OCI-LY3 (cell line): Measurements from ENCODE around the gene PCDHA4.
A peak's percentile ranks its signal among the peaks of the same experiment; 100 is the strongest.
"Not testable (repeated sequence)": the region's sequence is repeated elsewhere in the genome, so short reads cannot be mapped to it uniquely, and the experiment has no call there.

ENCODE experiments used
- H2AFZ ChIP-seq: fragments of 200-600, 300-600 bp; shearing (Covaris generic); 2 replicates; pipeline ENCODE4 v1.6.0; 2014; ENCODE audit warnings: antibody characterized with exemption, low read depth, low read length
- H3K27ac ChIP-seq: fragments of 200-600, 300-600 bp; sonication (generic); 2 replicates; pipeline ENCODE4 v1.5.1; 2014; ENCODE audit warnings: mild to moderate bottlenecking, low read length, moderate library complexity, mixed read lengths
- H3K27me3 ChIP-seq: fragments of 200-600, 300-600 bp; sonication (generic); 2 replicates; pipeline ENCODE4 v1.6.1; 2014; ENCODE audit warnings: low read depth, low read length, mixed read lengths
- H3K36me3 ChIP-seq: fragments of 200-600, 300-600 bp; sonication (generic); replicated peaks from 2 replicates; pipeline ENCODE3; 2014; ENCODE audit warnings: low read depth, low read length, mixed read lengths
- H3K4me1 ChIP-seq: fragments of 300-600, 200-600 bp; sonication (generic); 2 replicates; pipeline ENCODE4 v1.6.1; 2014; ENCODE audit warnings: low read length, mixed read lengths
- H3K4me2 ChIP-seq: fragments of 200-600, 300-600 bp; sonication (generic); 2 replicates; pipeline ENCODE4 v1.6.1; 2014; ENCODE audit warnings: low read length, mixed read lengths
- H3K4me3 ChIP-seq: fragments of 300-600, 200-600 bp; sonication (generic); 2 replicates; pipeline ENCODE4 v1.5.1; 2014; ENCODE audit warnings: antibody characterized with exemption, mild to moderate bottlenecking, low read length, moderate library complexity
- H3K79me2 ChIP-seq: fragments of 300-600, 200-600 bp; shearing (Covaris generic); 2 replicates; pipeline ENCODE4 v1.6.1; 2014; ENCODE audit warnings: mild to moderate bottlenecking, low read length, mixed read lengths
- H3K9ac ChIP-seq: fragments of 300-600, 200-600 bp; shearing (Covaris generic); 2 replicates; pipeline ENCODE4 v1.6.0; 2014; ENCODE audit warnings: mild to moderate bottlenecking, low read length, moderate library complexity
- H3K9me3 ChIP-seq: fragments of 200-600, 300-600 bp; shearing (Covaris generic); 2 replicates; pipeline ENCODE4 v1.6.1; 2014; ENCODE audit warnings: low read length, mixed read lengths; ENCODE audit not compliant: insufficient read depth
- H4K20me1 ChIP-seq: fragments of 200-600, 300-600 bp; sonication (generic); 2 replicates; pipeline ENCODE4 v1.6.1; 2016; ENCODE audit warnings: low read length, mixed read lengths; ENCODE audit not compliant: insufficient read depth
- CTCF ChIP-seq: fragments of 200-600, 300-600 bp; sonication (generic); IDR thresholded peaks from 2 replicates; pipeline ENCODE4 v1.5.1; 2014; ENCODE audit warnings: antibody characterized with exemption, low read length, low read depth
- EZH2phosphoT487 ChIP-seq: fragments of 200-600 bp; shearing (Covaris generic); IDR thresholded peaks from 2 replicates; pipeline ENCODE4 v1.6.1; 2018; ENCODE audit warnings: antibody characterized with exemption, mixed run types, low read depth

Gene PCDHA4

GRCh38 chr5:140827704-140828361, 21.0 kb downstream of the PCDHA4 start, which contains the start of gene PCDHA6:
TSS of gene PCDHA6 (plus strand) at chr5:140827960. CDS start at chr5:140828092, 132 bp downstream.
- H3K4me3 ChIP-seq = no peak within 1 kb of the TSS
- no peaks in the 10 kb centered on the region for H3K9me3 ChIP-seq
- no peak for TF ChIP-seq CTCF
- TF ChIP-seq EZH2phosphoT487 = no peak
- no peaks in the 10 kb centered on the region for H3K4me1 ChIP-seq
- H3K27ac ChIP-seq = no peak within 1 kb of the TSS
- H4K20me1 ChIP-seq = no peaks in the 10 kb centered on the region
- H3K27me3 ChIP-seq = no peaks in the 10 kb centered on the region
- H3K9ac ChIP-seq = no peak within 1 kb of the TSS
- H3K36me3 ChIP-seq = no peaks in the 10 kb centered on the region
- no peak within 1 kb of the TSS for H3K4me2 ChIP-seq
- no peak within 1 kb of the TSS for H2AFZ ChIP-seq
- H3K79me2 ChIP-seq = no peaks in the 10 kb centered on the region

GRCh38 chr5:140828362-140828737, 21.5 kb downstream of the PCDHA4 start:
- TF ChIP-seq CTCF = no peak
- TF ChIP-seq EZH2phosphoT487 = no peak
- Histone ChIP-seq H4K20me1 (no peaks in the 10 kb centered on the region), H3K27ac (no peak overlapping the region), H3K4me3 (no peak overlapping the region), H2AFZ (no peak overlapping the region), H3K9me3 (no peaks in the 10 kb centered on the region), H3K36me3 (no peaks in the 10 kb centered on the region), H3K4me1 (no peaks in the 10 kb centered on the region), H3K27me3 (no peaks in the 10 kb centered on the region), H3K79me2 (no peaks in the 10 kb centered on the region), H3K4me2 (no peak overlapping the region), H3K9ac (no peak overlapping the region)

- H3K36me3 ChIP-seq, H4K20me1 ChIP-seq, H3K9ac ChIP-seq, H3K4me2 ChIP-seq, H3K27me3 ChIP-seq, H3K79me2 ChIP-seq, H3K4me1 ChIP-seq, H3K9me3 ChIP-seq, H2AFZ ChIP-seq, H3K27ac ChIP-seq, H3K4me3 ChIP-seq: not testable (repeated sequence)
Observed at GRCh38 chr5:140829511-140830501, 22.9 kb downstream of the PCDHA4 start.

GRCh38 chr5:140833993-140834392, 27.1 kb downstream of the PCDHA4 start, which contains the start of gene PCDHA7:
TSS of gene PCDHA7 (plus strand) at chr5:140834269. CDS start at chr5:140834384, 115 bp downstream.
- Histone ChIP-seq H3K4me2 (no peak within 1 kb of the TSS), H3K27ac (no peak within 1 kb of the TSS), H3K27me3 (no peaks in the 10 kb centered on the region), H3K9ac (no peak within 1 kb of the TSS), H3K36me3 (no peaks in the 10 kb centered on the region), H3K9me3 (no peaks in the 10 kb centered on the region), H3K4me3 (no peak within 1 kb of the TSS), H3K4me1 (no peaks in the 10 kb centered on the region), H3K79me2 (no peaks in the 10 kb centered on the region), H2AFZ (no peak within 1 kb of the TSS), H4K20me1 (no peaks in the 10 kb centered on the region)
- TF ChIP-seq CTCF = 0 out of 2 replicates have a peak, but pooled peaks have one; percentile 9
- TF ChIP-seq EZH2phosphoT487 = no peak

DNA sequence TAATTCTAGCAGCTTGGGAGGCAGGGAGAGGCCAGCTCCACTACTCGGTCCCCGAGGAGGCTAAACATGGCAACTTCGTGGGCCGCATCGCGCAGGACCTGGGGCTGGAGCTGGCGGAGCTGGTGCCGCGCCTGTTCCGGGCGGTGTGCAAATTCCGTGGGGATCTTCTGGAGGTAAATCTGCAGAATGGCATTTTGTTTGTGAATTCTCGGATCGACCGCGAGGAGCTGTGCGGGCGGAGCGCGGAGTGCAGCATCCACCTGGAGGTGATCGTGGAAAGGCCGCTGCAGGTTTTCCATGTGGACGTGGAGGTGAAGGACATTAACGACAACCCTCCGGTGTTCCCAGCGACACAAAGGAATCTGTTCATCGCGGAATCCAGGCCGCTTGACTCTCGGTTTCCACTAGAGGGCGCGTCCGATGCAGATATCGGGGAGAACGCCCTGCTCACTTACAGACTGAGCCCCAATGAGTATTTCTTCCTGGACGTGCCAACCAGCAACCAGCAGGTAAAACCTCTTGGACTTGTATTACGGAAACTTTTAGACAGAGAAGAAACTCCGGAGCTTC, 27.7 kb downstream of the PCDHA4 start:
- not testable (repeated sequence) for H3K4me1 ChIP-seq, H3K36me3 ChIP-seq, H3K79me2 ChIP-seq, H3K27ac ChIP-seq, H3K9me3 ChIP-seq, H3K27me3 ChIP-seq, H4K20me1 ChIP-seq, H2AFZ ChIP-seq, H3K9ac ChIP-seq, H3K4me2 ChIP-seq, H3K4me3 ChIP-seq
